K562 (cell line): ENCODE data around the gene TERT. TPM values are rescaled to one million over a fixed set of nuclear protein-coding genes. Genes with fewer than 3 reads are reported as not detected.

Experiments
- ATAC-seq: fragments of 200-7000 bp; cut with Tn5 transposase; 3 replicates; pipeline ENCODE4 v1.9.1; 2020; ENCODE audit warnings: moderate library complexity
- BruUV-seq: library from RNA; stranded (reverse); fragments of 400-500 nt; replicated peaks from 2 replicates; lab custom pipeline; 2021; lab: Mats Ljungman, UMichigan
- CTCF ChIA-PET: fragments of 300-600 bp; formaldehyde crosslinking; extraction: SDS; loops from one replicate; lab custom pipeline; 2021; ENCODE audit warnings: low intra/inter-chr PET ratio; lab: Yijun Ruan, JAX
- POLR2A ChIA-PET: fragments of 300-600, 350-650 bp; sonication (Branson Sonifier 250); formaldehyde crosslinking; extraction: SDS; loops from one replicate; lab custom pipeline; 2021; ENCODE audit warnings: antibody characterized with exemption, inconsistent platforms; lab: Yijun Ruan, JAX
- DNase-seq, 4 experiments: peaks; one replicate each; pipeline versions ENCODE4 v3.0.0 to v3.0.0-alpha.2; 2011 to 2018; ENCODE audit warnings: low spot score in 3 of 4, mixed read lengths in 3 of 4; ENCODE audit errors: extremely low read depth in 1 of 4
- FAIRE-seq: peaks from 2 replicates; lab custom pipeline; 2011; peaks lifted over from hg19 to GRCh38; lab: Jason Lieb, UNC
- H2AFZ ChIP-seq: 2 replicates; pipeline ENCODE4 v1.6.0; 2011; ENCODE audit warnings: low read depth, low read length, control low read depth, inconsistent platforms
- H3K27ac ChIP-seq: fragments of 200-600 bp; 3 replicates; pipeline ENCODE4 v1.8.0; 2011; ENCODE audit warnings: low read depth, mild to moderate bottlenecking, control low read depth, inconsistent platforms, low read length, moderate library complexity, mixed read lengths; ENCODE audit errors: extremely low read depth
- H3K27me3 ChIP-seq, 2 experiments: fragments of 300-600 bp in 1 of 2; 2 replicates in 1 of 2; 3 replicates in 1 of 2; pipeline versions ENCODE4 v1.6.0 to v1.8.0; 2011; ENCODE audit warnings: inconsistent platforms in 2 of 2, low read length in 2 of 2, mild to moderate bottlenecking in 1 of 2, mixed read lengths in 1 of 2, moderate library complexity in 1 of 2; ENCODE audit not compliant: control insufficient read depth in 2 of 2, insufficient read depth in 2 of 2
- H3K36me3 ChIP-seq: fragments of 300-600 bp; 3 replicates; pipeline ENCODE4 v1.8.0; 2011; ENCODE audit warnings: mild to moderate bottlenecking, low read length, inconsistent platforms; ENCODE audit not compliant: control insufficient read depth, insufficient read depth
- H3K4me1 ChIP-seq, 2 experiments: fragments of 200-600 bp in 1 of 2; replicated peaks in 1 of 2; 2 replicates in 1 of 2; 3 replicates in 1 of 2; pipeline versions ENCODE4 v1.5.1 to v1.8.0; 2011; ENCODE audit warnings: inconsistent platforms in 2 of 2, low read length in 2 of 2, mild to moderate bottlenecking in 1 of 2, mixed read lengths in 1 of 2, moderate library complexity in 1 of 2; ENCODE audit not compliant: control insufficient read depth in 2 of 2, insufficient read depth in 2 of 2
- H3K4me2 ChIP-seq: 2 replicates; pipeline ENCODE4 v1.6.1; 2011; ENCODE audit warnings: low read length, control low read depth, inconsistent platforms, mixed read lengths; ENCODE audit not compliant: insufficient read depth
- H3K4me3 ChIP-seq: fragments of 200-600 bp; sonication (generic), shearing (Covaris generic); 2 replicates; pipeline ENCODE4 v1.5.1; 2016; ENCODE audit warnings: control low read depth, inconsistent platforms
- H3K79me2 ChIP-seq: fragments of 200-600 bp; 3 replicates; pipeline ENCODE4 v1.8.0; 2011; ENCODE audit warnings: low read length, inconsistent platforms; ENCODE audit not compliant: control insufficient read depth, insufficient read depth
- H3K9ac ChIP-seq, 2 experiments: 2 replicates each; pipeline versions ENCODE4 v1.6.0 to v1.6.1; 2011; ENCODE audit warnings: low read depth in 2 of 2, low read length in 2 of 2, control low read depth in 1 of 2, inconsistent platforms in 1 of 2, mild to moderate bottlenecking in 1 of 2, mixed read lengths in 1 of 2; ENCODE audit not compliant: insufficient read depth in 1 of 2
- H3K9me1 ChIP-seq: one replicate; pipeline ENCODE4 v1.6.0; 2011; ENCODE audit warnings: inconsistent platforms, mild to moderate bottlenecking, low read length, moderate library complexity; ENCODE audit not compliant: control insufficient read depth, insufficient read depth
- H3K9me3 ChIP-seq: replicated peaks from 2 replicates; pipeline ENCODE4 v1.5.1; 2011; ENCODE audit warnings: low read depth, low read length, inconsistent platforms; ENCODE audit not compliant: control insufficient read depth, insufficient read depth
- H4K20me1 ChIP-seq: replicated peaks from 2 replicates; pipeline ENCODE4 v1.6.1; 2011; ENCODE audit warnings: low read length, inconsistent platforms, mixed read lengths; ENCODE audit not compliant: control insufficient read depth, insufficient read depth
- ARNT ChIP-seq, 2 experiments: fragments of 450-650 bp; IDR thresholded peaks; 2 replicates each; pipeline ENCODE4 v1.6.1; 2016; ENCODE audit warnings: mild to moderate bottlenecking in 1 of 2
- CGGBP1 ChIP-seq: fragments of 250-450 bp; sonication (Bioruptor Pico); IDR thresholded peaks from 2 replicates; pipeline ENCODE4 v1.9.0; 2021; ENCODE audit warnings: mild to moderate bottlenecking
- DPF2 ChIP-seq: fragments of 450-650 bp; IDR thresholded peaks from 2 replicates; pipeline ENCODE4 v1.6.1; 2016
- MYBL2 ChIP-seq, 2 experiments: fragments of 450-650 bp in 1 of 2; sonication (generic) in 1 of 2; formaldehyde crosslinking in 1 of 2; IDR thresholded peaks; 2 replicates each; pipeline versions ENCODE4 v1.6.1 to v1.8.1; 2017 to 2022; ENCODE audit warnings: borderline replicate concordance in 1 of 2, inconsistent platforms in 1 of 2, low read depth in 1 of 2, mild to moderate bottlenecking in 1 of 2, missing genetic modification reagents in 1 of 2, moderate library complexity in 1 of 2
- POLR2AphosphoS5 ChIP-seq: IDR thresholded peaks from 2 replicates; pipeline ENCODE4 v1.6.1; 2011; ENCODE audit warnings: mild to moderate bottlenecking, low read depth, low read length, moderate library complexity; ENCODE audit not compliant: control insufficient read depth, insufficient read depth
- THRA ChIP-seq: fragments of 450-650 bp; IDR thresholded peaks from 2 replicates; pipeline ENCODE4 v1.6.1; 2017; ENCODE audit warnings: mild to moderate bottlenecking, moderate library complexity
- U2AF1 ChIP-seq: fragments of 200-400 bp; formaldehyde crosslinking; optimal IDR thresholded peaks from 2 replicates; pipeline ENCODE3; 2017; ENCODE audit warnings: mild to moderate bottlenecking, low read depth, low read length, moderate library complexity
- ZNF311 ChIP-seq: fragments of 250-450 bp; sonication (Bioruptor Pico); IDR thresholded peaks from 2 replicates; pipeline ENCODE4 v1.4.0; 2020; ENCODE audit warnings: mild to moderate bottlenecking, moderate library complexity
- ZNF589 ChIP-seq: fragments of 200-800 bp; sonication (Bioruptor generic); IDR thresholded peaks from 2 replicates; pipeline ENCODE4 v1.6.1; 2016; ENCODE audit warnings: low read depth, missing genetic modification characterization, missing compliant biosample characterization
- WGBS: fragments of 100-300 bp; shearing (Covaris generic); methylation state at CpG from one replicate; pipeline ENCODE4 v1.1.6; 2016; ENCODE audit warnings: low coverage, mixed read lengths; ENCODE audit not compliant: insufficient coverage; ENCODE audit errors: missing lambda C conversion rate; 5-methylcytosine and 5-hydroxymethylcytosine counted together
- in situ Hi-C: fragments of 300-500 bp; cut with MboI; formaldehyde crosslinking; loops from 4 replicates; pipeline ENCODE4 v1.15.0; 2018; ENCODE audit warnings: inconsistent platforms, mixed read lengths
- intact Hi-C: fragments of 100-400 bp; cut with micrococcal nuclease; formaldehyde crosslinking; loops from 2 replicates; pipeline ENCODE4 v1.14.2; 2022
- microRNA-seq: library from miRNA; unstranded; fragments of <30 nt; microRNA quantifications from one replicate; pipeline ENCODE4, GENCODE V29; 2018; ENCODE audit warnings: borderline microRNAs expressed
- polyA plus RNA-seq, 8 experiments: library from polyadenylated mRNA; depleted of rRNA in 4 of 8; stranded (reverse) in 5 of 8; unstranded in 3 of 8; fragments of >200 nt; fragmentation: Nextera tagmentation in 2 of 8; fragmentation: Illumina TruSeq in 1 of 8; extraction: Ambion mirVana in 2 of 8; extraction: Trizol in 1 of 8; gene quantifications; 2 replicates each; pipeline versions ENCODE4 v1.2.1 to v1.2.3, GENCODE V29; 2011 to 2014; ENCODE audit warnings: inconsistent platforms in 1 of 8, missing spikeins in 1 of 8
- small RNA-seq: library from RNA; depleted of rRNA; stranded (forward); fragments of <200 nt; gene quantifications from one replicate; pipeline ENCODE3, GENCODE V24; 2014
- total RNA-seq, 7 experiments: library from RNA; depleted of rRNA in 6 of 7; stranded (reverse); fragments of >200 nt in 6 of 7; fragmentation: Illumina TruSeq in 2 of 7; extraction: Trizol in 2 of 7; gene quantifications; 2 replicates each; pipeline versions ENCODE4 v1.2.1 to v1.2.3, GENCODE V29; 2011 to 2021; ENCODE audit warnings: low replicate concordance in 1 of 7

Gene TERT
- total and polyA plus RNA-seq, 9 of the 15 experiments (the other 6 are each of a cell fraction or from before 2014, with no cell fraction given), result 0.08 to 4.5 (median 0.98) TPM; not detected in 1

GRCh38 chr5:1203311-1203967 lies 91.4 kb downstream of the TERT start:
- no peak for FAIRE-seq
- intact Hi-C loops, result no loop called here
- POLR2A ChIA-PET, result no interaction called here
- TF ChIP-seq ZNF311 (CRISPR knock-in tag) (no peak), POLR2AphosphoS5 (no peak), ARNT (IDR thresholded peaks at IDR 0.05) (no peak), ZNF589 (CRISPR knock-in tag) (no peak), MYBL2 (IDR thresholded peaks at IDR 0.05; ENCODE audit: low read depth) (no peak), MYBL2 (CRISPR knock-in tag; IDR thresholded peaks at IDR 0.05; ENCODE audit: borderline replicate concordance) (no peak), DPF2 (no peak), CGGBP1 (CRISPR knock-in tag) (no peak), U2AF1 (no peak), THRA (no peak)
- TF ChIP-seq, all 486 proteins: peak for 0
- Histone ChIP-seq H2AFZ (no peak overlapping the region), H3K79me2 (no peaks in the 10 kb centered on the region; the same call in 2 of the 3 replicates), H4K20me1 (0 out of 2 replicates have a peak, but pooled peaks cover 5% of the 10 kb centered on the region), H3K4me3 (no peak overlapping the region), H3K4me2 (no peak overlapping the region), H3K27ac (no peak overlapping the region), H3K9me3 (no peaks in the 10 kb centered on the region), H3K9ac (no peak overlapping the region), H3K4me1 (peaks cover 38 to 85% of the 10 kb centered on the region in 2 experiments), H3K36me3 (no peaks in the 10 kb centered on the region), H3K27me3 (peaks cover 0 to 26% of the 10 kb centered on the region in 2 experiments; a peak in 3 of 5 replicates), H3K9me1 (no peaks in the 10 kb centered on the region)
- in situ Hi-C loops, result no loop called here
- WGBS, result 68% methylated on average over 23 of the region's 24 CpGs
- CTCF ChIA-PET, result interaction anchor here (3.0 kb wide), 1 partner anchor 35 kb away, joined by 25 read pairs; no protein-coding TSS in a partner anchor
- ATAC-seq, result no peak
- no TSS peak for BruUV-seq
- no peak for DNase-seq

Small RNAs within 50 kb of the gene (microRNA-seq; reads per million reads assigned to microRNA genes)
- gene MIR4457, result 0.27 reads per million

Small RNAs within 50 kb of the gene (small RNA-seq; reads per million reads assigned to genes)
- gene MIR4457, result not detected

Other genes with a start within 250 kb of the TERT start
- gene SLC12A7, start 183.0 kb downstream of the TERT start, total RNA-seq (2014; rRNA removed), result 1.1 and 1.3 TPM in 2 replicates
- 0.11 and 0.22 TPM in 2 replicates for gene SLC12A7, start 183.0 kb downstream of the TERT start, total RNA-seq (2014; rRNA removed; fragmentation: Illumina TruSeq; extraction: Trizol)
- gene SLC12A7, start 183.0 kb downstream of the TERT start, total RNA-seq (2015; rRNA removed; fragmentation: Illumina TruSeq; extraction: Trizol), result 0.51 and 0.53 TPM in 2 replicates
- 1.8 and 1.9 TPM in 2 replicates for gene SLC12A7, start 183.0 kb downstream of the TERT start, total RNA-seq (2021)
- 3.1 and 15.7 TPM in 2 replicates for gene SLC12A7, start 183.0 kb downstream of the TERT start, polyA plus RNA-seq (2011; rRNA removed)
- 0.56 and 0.83 TPM in 2 replicates for gene SLC12A7, start 183.0 kb downstream of the TERT start, polyA plus RNA-seq (2014; fragmentation: Illumina TruSeq; extraction: Trizol)
- under 1 TPM; 0.01 to 0.04 TPM for gene SLC12A7, start 183.0 kb downstream of the TERT start, polyA plus RNA-seq (2014; fragmentation: Nextera tagmentation; extraction: Ambion mirVana)
- 0.73 and 1.0 TPM in 2 replicates for gene SLC12A7, start 183.0 kb downstream of the TERT start, polyA plus RNA-seq (2014; rRNA removed)
- gene SLC6A19, start 93.5 kb downstream of the TERT start, total RNA-seq (2014; rRNA removed), result 0.59 and 1.3 TPM in 2 replicates
- 0.26 and 0.47 TPM in 2 replicates for gene SLC6A19, start 93.5 kb downstream of the TERT start, total RNA-seq (2014; rRNA removed; fragmentation: Illumina TruSeq; extraction: Trizol)
- gene SLC6A19, start 93.5 kb downstream of the TERT start, total RNA-seq (2015; rRNA removed; fragmentation: Illumina TruSeq; extraction: Trizol), result 0.43 and 0.49 TPM in 2 replicates
- 1.3 and 1.6 TPM in 2 replicates for gene SLC6A19, start 93.5 kb downstream of the TERT start, total RNA-seq (2021)
- 0.26 and 0.65 TPM in 2 replicates for gene SLC6A19, start 93.5 kb downstream of the TERT start, polyA plus RNA-seq (2011; rRNA removed)
- 0.74 and 1.1 TPM in 2 replicates for gene SLC6A19, start 93.5 kb downstream of the TERT start, polyA plus RNA-seq (2014; fragmentation: Illumina TruSeq; extraction: Trizol)
- under 1 TPM; 0.03 to 0.04 TPM for gene SLC6A19, start 93.5 kb downstream of the TERT start, polyA plus RNA-seq (2014; fragmentation: Nextera tagmentation; extraction: Ambion mirVana)
- gene SLC6A19, start 93.5 kb downstream of the TERT start, polyA plus RNA-seq (2014; rRNA removed), result 1.0 and 1.1 TPM in 2 replicates
- gene SLC6A18, start 69.7 kb downstream of the TERT start, total RNA-seq (2014; rRNA removed), result not detected in 2 replicates
- gene SLC6A18, start 69.7 kb downstream of the TERT start, total RNA-seq (2014; rRNA removed; fragmentation: Illumina TruSeq; extraction: Trizol), result not detected in 2 replicates
- gene SLC6A18, start 69.7 kb downstream of the TERT start, total RNA-seq (2015; rRNA removed; fragmentation: Illumina TruSeq; extraction: Trizol), result not detected in 2 replicates
- gene SLC6A18, start 69.7 kb downstream of the TERT start, total RNA-seq (2021), result not detected in 2 replicates
- not detected in 2 replicates for gene SLC6A18, start 69.7 kb downstream of the TERT start, polyA plus RNA-seq (2011; rRNA removed)
- not detected in 2 replicates for gene SLC6A18, start 69.7 kb downstream of the TERT start, polyA plus RNA-seq (2014; fragmentation: Illumina TruSeq; extraction: Trizol)
- gene SLC6A18, start 69.7 kb downstream of the TERT start, polyA plus RNA-seq (2014; fragmentation: Nextera tagmentation; extraction: Ambion mirVana), result not detected
- gene SLC6A18, start 69.7 kb downstream of the TERT start, polyA plus RNA-seq (2014; rRNA removed), result not detected in 2 replicates
- gene CLPTM1L, start 50.0 kb upstream of the TERT start, total RNA-seq (2014; rRNA removed), result 217 and 249 TPM in 2 replicates
- 132 and 136 TPM in 2 replicates for gene CLPTM1L, start 50.0 kb upstream of the TERT start, total RNA-seq (2014; rRNA removed; fragmentation: Illumina TruSeq; extraction: Trizol)
- gene CLPTM1L, start 50.0 kb upstream of the TERT start, total RNA-seq (2015; rRNA removed; fragmentation: Illumina TruSeq; extraction: Trizol), result 177 and 179 TPM in 2 replicates
- 145 and 152 TPM in 2 replicates for gene CLPTM1L, start 50.0 kb upstream of the TERT start, total RNA-seq (2021)
- 130 and 184 TPM in 2 replicates for gene CLPTM1L, start 50.0 kb upstream of the TERT start, polyA plus RNA-seq (2011; rRNA removed)
- gene CLPTM1L, start 50.0 kb upstream of the TERT start, polyA plus RNA-seq (2014; fragmentation: Illumina TruSeq; extraction: Trizol), result 198 and 213 TPM in 2 replicates
- gene CLPTM1L, start 50.0 kb upstream of the TERT start, polyA plus RNA-seq (2014; fragmentation: Nextera tagmentation; extraction: Ambion mirVana), result 10 to 100 TPM in 1 of 2 experiments, 1 to 10 TPM in 1; 3.5 to 14.1 TPM
- 180 and 181 TPM in 2 replicates for gene CLPTM1L, start 50.0 kb upstream of the TERT start, polyA plus RNA-seq (2014; rRNA removed)
- not detected in 2 replicates for gene SLC6A3, start 150.4 kb upstream of the TERT start, total RNA-seq (2014; rRNA removed)
- gene SLC6A3, start 150.4 kb upstream of the TERT start, total RNA-seq (2014; rRNA removed; fragmentation: Illumina TruSeq; extraction: Trizol), result not detected in 2 replicates
- not detected in 2 replicates for gene SLC6A3, start 150.4 kb upstream of the TERT start, total RNA-seq (2015; rRNA removed; fragmentation: Illumina TruSeq; extraction: Trizol)
- gene SLC6A3, start 150.4 kb upstream of the TERT start, total RNA-seq (2021), result not detected in 2 replicates
- not detected in 2 replicates for gene SLC6A3, start 150.4 kb upstream of the TERT start, polyA plus RNA-seq (2011; rRNA removed)
- not detected in 2 replicates for gene SLC6A3, start 150.4 kb upstream of the TERT start, polyA plus RNA-seq (2014; fragmentation: Illumina TruSeq; extraction: Trizol)
- not detected for gene SLC6A3, start 150.4 kb upstream of the TERT start, polyA plus RNA-seq (2014; fragmentation: Nextera tagmentation; extraction: Ambion mirVana)
- not detected in 2 replicates for gene SLC6A3, start 150.4 kb upstream of the TERT start, polyA plus RNA-seq (2014; rRNA removed)
- gene LPCAT1, start 228.9 kb upstream of the TERT start, total RNA-seq (2014; rRNA removed), result 13.6 and 13.9 TPM in 2 replicates
- 9.2 and 11.1 TPM in 2 replicates for gene LPCAT1, start 228.9 kb upstream of the TERT start, total RNA-seq (2014; rRNA removed; fragmentation: Illumina TruSeq; extraction: Trizol)
- gene LPCAT1, start 228.9 kb upstream of the TERT start, total RNA-seq (2015; rRNA removed; fragmentation: Illumina TruSeq; extraction: Trizol), result 15.5 and 18.4 TPM in 2 replicates
- gene LPCAT1, start 228.9 kb upstream of the TERT start, total RNA-seq (2021), result 18.4 and 20.8 TPM in 2 replicates
- 17.0 and 20.6 TPM in 2 replicates for gene LPCAT1, start 228.9 kb upstream of the TERT start, polyA plus RNA-seq (2011; rRNA removed)
- gene LPCAT1, start 228.9 kb upstream of the TERT start, polyA plus RNA-seq (2014; fragmentation: Illumina TruSeq; extraction: Trizol), result 15.2 TPM in 2 replicates
- gene LPCAT1, start 228.9 kb upstream of the TERT start, polyA plus RNA-seq (2014; fragmentation: Nextera tagmentation; extraction: Ambion mirVana), result under 1 TPM; 0.14 to 0.53 TPM
- gene LPCAT1, start 228.9 kb upstream of the TERT start, polyA plus RNA-seq (2014; rRNA removed), result 13.1 and 14.9 TPM in 2 replicates